Upper lobe of left lung (tissue), 4 donors: Measurements from ENCODE around the gene PRRG1.

Source experiments
- POLR2A ChIP-seq, 4 donors: fragments of 450-650 bp; IDR thresholded peaks; one replicate each; pipeline ENCODE4 v1.5.1; 2016 to 2017; ENCODE audit warnings: antibody characterized with exemption in 4 of 4, mild to moderate bottlenecking in 2 of 4
- POLR2AphosphoS5 ChIP-seq, 2 donors: sonication (generic); formaldehyde crosslinking; IDR thresholded peaks; one replicate each; pipeline ENCODE4 v1.5.1; 2017; ENCODE audit warnings: antibody characterized with exemption in 2 of 2
- TF ChIP-seq, protein P1 (sequence below), 6 experiments: fragments of 450-650 bp in 4 of 6; fragments of 200-600 bp in 2 of 6; sonication (generic) in 2 of 6; IDR thresholded peaks; one replicate each; pipeline ENCODE4 v1.5.1; 2016 to 2019; ENCODE audit warnings: antibody characterized with exemption in 6 of 6

DNA sequence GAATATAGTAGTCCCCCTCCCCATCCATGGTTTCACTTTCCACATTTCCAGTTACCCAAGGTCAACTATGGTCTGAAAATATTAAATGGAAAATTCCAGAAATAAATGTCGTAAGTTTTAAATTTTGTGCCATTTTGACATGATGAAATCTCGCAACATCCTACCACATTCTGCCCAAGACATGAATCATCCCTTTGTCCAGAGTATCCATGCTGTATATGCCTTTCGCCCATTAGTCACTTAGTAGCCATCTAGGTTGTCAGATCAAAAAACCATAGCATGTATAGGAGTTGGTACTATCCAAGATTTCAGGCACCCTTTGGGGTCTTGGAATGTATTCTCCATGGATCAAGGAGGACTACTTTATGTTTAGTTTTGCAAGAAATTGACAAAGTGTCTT, 8.3 kb downstream of the PRRG1 start:
- TF ChIP-seq, protein P1, sequence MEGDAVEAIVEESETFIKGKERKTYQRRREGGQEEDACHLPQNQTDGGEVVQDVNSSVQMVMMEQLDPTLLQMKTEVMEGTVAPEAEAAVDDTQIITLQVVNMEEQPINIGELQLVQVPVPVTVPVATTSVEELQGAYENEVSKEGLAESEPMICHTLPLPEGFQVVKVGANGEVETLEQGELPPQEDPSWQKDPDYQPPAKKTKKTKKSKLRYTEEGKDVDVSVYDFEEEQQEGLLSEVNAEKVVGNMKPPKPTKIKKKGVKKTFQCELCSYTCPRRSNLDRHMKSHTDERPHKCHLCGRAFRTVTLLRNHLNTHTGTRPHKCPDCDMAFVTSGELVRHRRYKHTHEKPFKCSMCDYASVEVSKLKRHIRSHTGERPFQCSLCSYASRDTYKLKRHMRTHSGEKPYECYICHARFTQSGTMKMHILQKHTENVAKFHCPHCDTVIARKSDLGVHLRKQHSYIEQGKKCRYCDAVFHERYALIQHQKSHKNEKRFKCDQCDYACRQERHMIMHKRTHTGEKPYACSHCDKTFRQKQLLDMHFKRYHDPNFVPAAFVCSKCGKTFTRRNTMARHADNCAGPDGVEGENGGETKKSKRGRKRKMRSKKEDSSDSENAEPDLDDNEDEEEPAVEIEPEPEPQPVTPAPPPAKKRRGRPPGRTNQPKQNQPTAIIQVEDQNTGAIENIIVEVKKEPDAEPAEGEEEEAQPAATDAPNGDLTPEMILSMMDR (IDR thresholded peaks at IDR 0.05) = no peak
- TF ChIP-seq POLR2AphosphoS5 (IDR thresholded peaks at IDR 0.05) (no peak), POLR2A (IDR thresholded peaks at IDR 0.05) (no peak)
